Stimulated activated CD8-positive, alpha-beta memory T cell treated with anti-CD3 and anti-CD28 coated beads, Interleukin-2, amount 100 ng/mL, for 48 hours (primary cell): ENCODE measurements around the gene TBP.
"Not testable (repeated sequence)": the region's sequence is repeated elsewhere in the genome, so short reads cannot be mapped to it uniquely, and the experiment has no call there.

ENCODE experiments used
- DNase-seq, 2 donors: peaks; one replicate each; pipeline ENCODE4 v3.0.0-alpha.2; 2020; ENCODE audit warnings: low read depth in 2 of 2

Gene TBP

GRCh38 chr6:170554013-170554795, at the start of gene TBP:
Gene TBP, plus strand, starts transcription at chr6:170554369. Its CDS starts 2,661 bp downstream, at chr6:170557030.
- peak; percentile 89 to 96 for DNase-seq

DNA sequence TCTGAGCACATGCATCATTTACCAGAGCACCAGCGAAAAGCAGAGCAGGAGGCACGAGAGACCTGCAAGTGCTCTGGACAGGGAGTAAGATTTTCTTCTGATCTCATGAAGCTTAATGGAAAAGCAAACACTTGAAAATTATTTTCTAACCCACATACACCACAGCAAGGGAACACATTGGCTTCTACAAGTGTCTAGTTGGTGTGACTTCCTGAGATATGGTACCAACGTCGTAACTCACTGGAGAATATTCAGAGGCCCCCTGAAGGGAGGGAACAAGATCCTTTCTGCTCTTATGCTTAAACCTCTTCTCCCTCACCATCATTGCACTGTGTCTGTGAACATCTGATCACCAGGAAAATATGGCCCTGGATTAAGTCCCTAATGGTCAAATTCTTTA, 49.7 kb upstream of the TBP start:
- DNase-seq, result no peak

GRCh38 chr6:170505306-170505705, 48.9 kb upstream of the TBP start:
- DNase-seq, result no peak

DNA sequence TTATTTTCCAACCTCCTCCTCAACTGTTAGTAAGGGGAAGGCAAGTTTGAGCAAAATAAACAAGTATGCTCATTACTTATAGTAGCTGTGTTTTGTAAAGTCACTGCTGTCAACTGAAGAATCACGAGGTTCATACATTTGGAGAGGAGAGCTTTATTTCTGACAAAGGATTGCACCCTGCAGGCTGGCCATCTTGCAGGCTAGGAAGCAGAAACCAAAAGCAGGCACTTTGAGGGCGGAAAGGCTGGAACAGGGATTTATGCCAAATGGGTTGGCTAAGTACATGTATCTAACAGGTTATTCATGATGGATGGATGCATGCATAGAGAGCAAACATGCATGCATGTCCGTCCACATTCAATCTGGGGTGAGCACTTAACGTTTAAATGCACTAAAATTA, 47.7 kb upstream of the TBP start:
- DNase-seq, result no peak

DNA sequence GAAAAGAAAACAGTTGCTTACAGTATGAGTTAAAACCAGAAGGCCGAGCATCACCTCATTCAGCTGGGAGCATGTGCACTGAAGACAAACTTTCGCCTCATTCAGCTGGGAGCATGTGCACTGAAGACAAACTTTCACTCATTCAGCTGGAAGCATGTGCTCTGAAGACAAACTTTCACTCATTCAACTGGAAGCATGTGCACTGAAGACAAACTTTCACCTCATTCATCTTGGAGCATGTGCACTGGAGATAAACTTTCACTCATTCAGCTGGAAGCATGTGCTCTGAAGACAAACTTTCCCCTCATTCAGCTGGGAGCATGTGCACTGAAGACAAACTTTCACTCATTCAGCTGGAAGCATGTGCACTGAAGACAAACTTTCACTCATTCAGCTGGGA, 46.4 kb upstream of the TBP start:
- DNase-seq, result not testable (repeated sequence)

- DNase-seq, result not testable (repeated sequence)
Observed at GRCh38 chr6:170508275-170508674, 45.9 kb upstream of the TBP start.

DNA sequence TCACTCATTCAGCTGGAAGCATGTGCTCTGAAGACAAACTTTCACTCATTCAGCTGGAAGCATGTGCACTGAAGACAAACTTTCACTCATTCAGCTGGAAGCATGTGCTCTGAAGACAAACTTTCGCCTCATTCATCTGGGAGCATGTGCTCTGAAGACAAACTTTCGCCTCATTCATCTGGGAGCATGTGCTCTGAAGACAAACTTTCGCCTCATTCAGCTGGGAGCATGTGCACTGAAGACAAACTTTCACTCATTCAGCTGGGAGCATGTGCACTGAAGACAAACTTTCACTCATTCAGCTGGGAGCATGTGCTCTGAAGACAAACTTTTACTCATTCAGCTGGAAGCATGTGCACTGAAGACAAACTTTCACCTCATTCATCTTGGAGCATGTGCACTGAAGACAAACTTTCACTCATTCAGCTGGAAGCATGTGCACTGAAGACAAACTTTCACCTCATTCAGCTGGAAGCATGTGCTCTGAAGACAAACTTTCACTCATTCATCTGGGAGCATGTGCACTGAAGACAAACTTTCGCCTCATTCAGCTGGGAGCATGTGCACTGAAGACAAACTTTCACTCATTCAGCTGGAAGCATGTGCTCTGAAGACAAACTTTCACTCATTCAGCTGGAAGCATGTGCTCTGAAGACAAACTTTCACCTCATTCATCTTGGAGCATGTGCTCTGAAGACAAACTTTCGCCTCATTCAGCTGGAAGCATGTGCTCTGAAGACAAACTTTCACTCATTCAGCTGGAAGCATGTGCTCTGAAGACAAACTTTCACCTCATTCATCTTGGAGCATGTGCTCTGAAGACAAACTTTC, 45.1 kb upstream of the TBP start:
- not testable (repeated sequence) for DNase-seq

GRCh38 chr6:170509723-170510018, 44.5 kb upstream of the TBP start:
- DNase-seq, result no peak

DNA sequence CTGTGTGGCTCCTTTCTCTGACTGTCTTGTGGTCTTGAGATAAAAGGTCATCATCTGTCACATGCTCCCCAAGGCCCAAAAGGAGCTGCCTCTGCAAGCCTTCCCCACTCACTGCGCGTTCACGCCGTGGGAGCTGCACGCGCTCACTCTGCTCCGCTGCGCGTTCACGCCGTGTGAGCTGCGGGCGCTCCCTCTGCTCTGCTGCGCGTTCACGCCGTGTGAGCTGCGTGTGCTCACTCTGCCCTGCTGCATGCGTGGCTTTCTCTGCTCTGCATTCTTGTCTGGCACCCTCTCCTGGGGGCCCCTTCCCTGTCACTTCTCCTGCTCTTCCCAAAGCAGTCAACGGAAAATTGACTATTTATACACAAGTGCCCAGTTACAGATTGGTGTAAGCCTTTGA, 43.5 kb upstream of the TBP start:
- no peak for DNase-seq

DNA sequence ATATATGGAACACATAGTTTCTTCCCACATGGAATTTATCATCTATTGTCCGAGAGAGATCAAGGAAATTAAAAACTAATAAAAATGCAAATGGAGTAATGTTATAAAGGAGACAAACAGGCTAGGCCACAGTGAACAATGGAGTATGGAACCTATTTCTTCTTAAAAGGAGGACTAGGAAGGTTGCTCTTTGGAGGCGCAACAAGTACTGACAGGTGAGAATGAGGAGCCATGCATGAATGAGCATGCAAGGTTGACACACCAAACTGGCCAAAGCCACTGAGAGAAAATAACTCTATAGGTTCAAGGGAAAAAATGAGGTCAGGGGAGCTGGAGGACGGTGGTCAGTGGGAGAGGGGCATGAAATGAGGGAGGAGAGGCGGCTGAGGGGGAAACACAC, 41.9 kb upstream of the TBP start:
- DNase-seq, result no peak

GRCh38 chr6:170514908-170515307, 39.3 kb upstream of the TBP start:
- no peak for DNase-seq

GRCh38 chr6:170516783-170517616, 37.2 kb upstream of the TBP start:
- no peak for DNase-seq

GRCh38 chr6:170522565-170523183, 31.5 kb upstream of the TBP start:
- no peak for DNase-seq

- no peak for DNase-seq
Observed at GRCh38 chr6:170523256-170524171, 30.7 kb upstream of the TBP start.

GRCh38 chr6:170524172-170524502, 30.0 kb upstream of the TBP start:
- DNase-seq, result no peak

DNA sequence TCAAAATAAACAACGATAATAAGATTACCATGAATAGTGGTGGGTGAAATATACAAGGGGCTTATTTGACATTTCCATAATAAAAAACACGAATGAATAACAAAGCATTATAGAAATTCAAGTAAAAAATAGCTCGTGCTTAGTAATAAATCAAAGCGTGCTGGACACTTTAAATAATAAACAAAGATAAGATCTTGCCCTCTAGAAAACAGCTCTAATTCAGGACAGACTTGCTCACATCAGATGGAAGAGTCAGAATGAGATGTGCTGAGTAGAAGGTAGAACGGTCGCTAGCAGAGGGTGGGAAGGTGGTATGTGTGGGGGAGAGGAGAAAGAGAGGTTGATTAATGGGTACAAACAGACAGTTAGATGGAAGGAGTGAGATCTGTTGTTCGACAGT, 28.4 kb upstream of the TBP start:
- DNase-seq, result no peak

DNA sequence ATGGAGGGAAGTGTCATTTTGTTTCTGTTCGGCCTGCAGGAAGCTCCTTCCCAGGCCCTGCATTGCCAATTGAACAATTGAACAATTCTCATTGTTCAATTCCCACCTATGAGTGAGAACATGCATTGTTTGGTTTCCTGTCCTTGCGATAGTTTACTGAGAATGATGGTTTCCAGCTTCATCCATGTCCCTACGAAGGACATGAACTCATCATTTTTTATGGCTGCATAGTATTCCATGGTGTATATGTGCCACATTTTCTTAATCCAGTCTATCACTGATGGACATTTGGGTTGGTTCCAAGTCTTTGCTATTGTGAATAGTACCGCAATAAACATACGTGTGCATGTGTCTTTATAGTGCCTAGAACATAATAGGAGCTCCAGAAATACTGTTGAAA, 26.2 kb upstream of the TBP start:
- DNase-seq, result not testable (repeated sequence)

DNA sequence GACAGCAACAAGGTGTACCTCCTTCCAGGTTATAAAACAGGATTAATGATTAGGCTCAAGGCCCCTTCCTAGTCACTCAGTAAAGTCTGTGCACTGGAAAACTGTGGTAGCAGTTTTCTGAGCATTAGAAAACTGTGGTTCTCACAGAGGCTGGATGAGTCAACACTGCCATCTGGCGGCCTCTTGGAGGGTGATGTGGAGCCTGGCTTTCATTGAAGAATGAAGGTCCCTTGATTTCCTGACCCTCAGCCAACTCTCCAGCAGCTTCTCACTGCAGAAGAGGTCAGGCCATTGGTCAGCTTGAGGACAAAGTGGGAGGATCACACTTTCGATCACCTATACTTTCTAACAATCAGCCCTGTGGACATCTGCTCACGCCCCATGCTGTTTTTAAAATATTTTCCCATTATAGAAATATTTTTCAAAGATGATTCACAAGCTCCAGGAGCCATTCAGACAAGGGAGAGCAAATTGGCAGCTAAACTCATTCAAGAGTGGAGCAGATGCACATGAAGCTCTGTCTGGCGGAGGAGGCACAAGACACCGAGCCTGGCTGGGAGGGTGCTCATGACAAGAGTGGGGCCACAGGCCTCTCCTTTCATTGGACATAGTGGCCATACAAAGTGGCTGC, 24.2 kb upstream of the TBP start:
- DNase-seq, result peak in 1 of 2 donors; percentile 49

GRCh38 chr6:170532867-170533488, 21.2 kb upstream of the TBP start:
- DNase-seq, result no peak

DNA sequence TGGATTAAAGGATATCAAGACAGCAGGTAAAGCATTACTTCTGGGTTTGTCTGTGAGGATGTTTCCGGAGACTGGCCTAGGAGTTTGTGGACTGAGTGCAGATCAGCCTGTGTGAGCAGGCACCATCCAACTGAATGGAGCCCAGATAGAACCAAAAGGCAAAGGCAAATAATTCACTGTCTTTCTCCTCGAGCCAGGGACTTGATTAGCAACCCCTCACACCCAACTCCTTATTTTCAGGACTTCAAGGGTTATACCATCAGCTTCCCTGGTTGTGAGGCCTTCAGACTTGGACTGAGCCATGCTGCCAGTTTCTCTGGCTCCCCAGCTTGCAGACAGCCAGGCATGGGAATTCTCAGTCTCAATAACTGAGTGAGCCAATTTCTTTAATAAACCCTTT, 20.4 kb upstream of the TBP start:
- no peak for DNase-seq
